CD1c-positive myeloid dendritic cell (primary cell): ENCODE data around the gene XRCC4.
A peak's percentile ranks its signal among the peaks of the same experiment; 100 is the strongest.
"Not testable (repeated sequence)": the region's sequence is repeated elsewhere in the genome, so short reads cannot be mapped to it uniquely, and the experiment has no call there.

Experiments used
- DNase-seq: peaks from one replicate; pipeline ENCODE4 v3.0.0-alpha.2; 2016; ENCODE audit errors: extremely low spot score

XRCC4 gene

GRCh38 chr5:83118471-83118870 is 41.1 kb downstream of the XRCC4 start:
- DNase-seq = no peak

DNA sequence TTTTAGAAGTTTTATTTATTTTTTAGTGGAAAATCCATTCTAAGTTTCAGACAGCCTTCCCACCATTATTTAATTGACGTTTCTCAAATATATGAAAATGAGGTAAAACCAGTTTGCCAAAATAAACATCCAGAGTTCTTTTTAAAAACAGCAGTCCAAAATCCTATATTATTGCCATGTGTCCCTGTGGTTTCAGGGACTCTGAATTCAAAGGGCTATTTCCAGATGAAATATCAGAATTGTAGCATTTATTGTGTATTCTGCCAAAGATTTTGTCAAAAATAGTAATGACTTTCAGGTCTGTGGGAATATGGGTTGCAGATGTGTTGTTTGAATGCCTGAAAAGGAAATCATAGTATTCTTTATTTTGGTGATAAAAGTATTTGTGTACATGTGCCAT is 41.6 kb downstream of the XRCC4 start:
- DNase-seq = no peak

GRCh38 chr5:83124593-83124992 is 47.2 kb downstream of the XRCC4 start:
- DNase-seq = no peak

DNA sequence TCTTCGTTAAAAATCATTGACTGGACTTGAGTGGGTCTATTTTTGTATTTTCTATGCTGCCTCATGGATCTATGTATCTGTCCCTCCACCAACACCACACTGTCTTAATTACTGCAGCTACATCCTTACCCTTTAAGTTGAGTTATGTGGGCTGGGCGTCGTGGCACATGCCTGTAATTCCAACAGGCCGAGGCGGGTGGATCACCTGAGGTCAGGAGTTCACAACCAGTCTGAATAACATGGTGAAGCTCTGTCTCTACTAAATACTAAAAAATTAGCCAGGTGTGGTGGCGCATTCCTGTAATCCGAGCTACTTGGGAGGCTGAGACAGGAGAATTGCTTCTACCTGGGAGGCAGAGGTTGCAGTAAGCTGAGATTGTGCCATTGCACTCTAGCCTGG is 48.2 kb downstream of the XRCC4 start:
- no peak for DNase-seq

DNA sequence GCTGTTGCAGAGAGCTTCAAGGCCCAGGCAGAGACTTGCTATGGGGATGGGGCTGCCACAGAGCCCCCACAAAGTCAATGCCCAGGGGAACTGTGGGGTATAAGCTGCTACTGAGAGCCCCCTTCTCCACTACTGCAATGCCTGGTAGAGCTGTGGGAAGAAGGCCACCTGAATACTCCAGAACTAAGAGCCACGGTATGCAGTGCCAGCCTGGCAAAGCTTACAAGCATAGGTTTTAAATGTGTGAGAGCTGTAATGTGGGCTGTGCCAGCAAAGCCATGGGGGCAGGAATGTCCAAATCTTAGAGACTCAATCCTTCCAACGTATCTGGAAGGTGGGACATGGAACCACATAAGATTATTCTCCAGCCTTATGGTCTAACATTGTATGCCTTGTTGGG is 49.2 kb downstream of the XRCC4 start:
- no peak for DNase-seq

DNA sequence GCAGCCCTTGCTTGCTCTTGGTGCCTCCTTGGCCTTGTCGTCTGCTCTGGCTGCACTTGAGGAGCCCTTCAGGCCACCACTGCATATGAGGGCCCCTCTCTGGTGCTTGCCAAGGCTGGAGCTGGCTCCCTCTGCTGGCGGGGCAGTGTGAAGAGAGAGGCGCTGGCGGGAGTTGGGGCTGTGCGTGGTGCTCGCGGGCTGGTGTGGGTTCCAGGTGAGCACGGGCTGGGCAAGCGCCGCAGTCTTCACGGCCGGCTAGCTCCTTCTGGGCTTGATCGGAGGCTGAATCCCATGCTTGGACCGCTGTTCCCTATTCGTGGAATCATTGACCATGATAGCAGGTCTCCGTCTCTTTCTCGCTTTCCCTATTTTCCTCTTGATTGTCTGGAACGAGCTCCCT is 56.5 kb downstream of the XRCC4 start:
- no peak for DNase-seq

DNA sequence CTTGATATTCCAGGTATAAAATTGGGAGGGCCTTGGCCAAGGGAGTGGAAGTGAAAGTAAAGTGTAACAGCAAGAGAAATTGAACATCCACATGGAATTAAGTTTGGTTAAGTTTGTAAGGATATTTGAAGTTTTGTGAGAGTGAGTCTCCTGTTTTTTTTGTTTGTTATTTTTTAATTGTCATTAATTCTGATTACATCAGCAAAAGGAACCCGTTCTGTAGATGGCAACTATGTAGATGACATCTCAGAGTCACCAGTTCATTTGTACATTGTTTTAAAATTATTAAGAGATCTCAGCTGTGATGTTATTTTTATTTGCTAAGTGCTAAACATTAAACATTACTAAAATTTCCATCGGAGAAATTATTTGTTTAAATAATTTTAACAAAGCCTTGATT is 65.2 kb downstream of the XRCC4 start:
- no peak for DNase-seq

- DNase-seq = no peak
Measured at GRCh38 chr5:83145241-83145640, 67.9 kb downstream of the XRCC4 start.

DNA sequence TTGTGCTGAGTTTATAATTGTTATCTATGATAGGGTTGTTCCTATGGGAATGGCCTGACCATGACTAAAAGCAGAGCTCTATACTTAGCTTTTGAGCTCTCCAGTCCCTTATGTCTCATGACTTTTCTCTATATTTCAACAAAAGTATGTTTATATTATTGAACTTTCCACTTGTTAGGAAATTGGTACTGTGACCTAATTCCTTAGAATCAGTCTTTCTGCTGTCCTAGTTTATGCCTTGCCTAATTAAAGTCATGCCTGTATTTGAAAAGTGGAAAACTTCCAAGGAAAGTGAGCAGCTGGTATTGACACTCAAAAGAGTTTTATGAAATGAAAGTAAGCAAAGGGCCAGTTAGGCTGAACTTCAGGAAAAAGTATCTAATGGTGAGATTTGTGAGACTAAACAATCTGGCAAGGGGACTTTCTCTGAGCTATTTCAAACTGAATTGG is 68.6 kb downstream of the XRCC4 start:
- no peak for DNase-seq

DNA sequence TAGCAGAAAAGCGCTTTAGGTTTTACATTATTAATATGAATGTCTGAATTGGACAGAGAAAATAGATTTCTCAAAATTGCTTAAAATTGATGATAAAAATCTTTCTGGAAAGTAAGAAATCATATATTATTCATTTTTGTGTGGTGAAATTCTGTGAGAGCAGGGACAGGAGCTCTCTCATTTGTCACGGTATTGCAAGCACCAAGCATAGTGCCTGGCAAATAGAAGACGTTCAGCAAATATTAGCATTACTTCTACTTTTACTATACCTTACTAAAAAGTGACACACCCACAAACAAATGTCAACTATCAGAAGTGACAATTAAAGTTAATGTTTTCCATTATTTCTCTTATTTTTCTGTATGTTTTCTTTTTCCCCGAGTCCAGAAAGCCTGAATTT is 69.1 kb downstream of the XRCC4 start:
- DNase-seq = no peak

- no peak for DNase-seq
Measured at GRCh38 chr5:83147593-83147992, 70.2 kb downstream of the XRCC4 start.

DNA sequence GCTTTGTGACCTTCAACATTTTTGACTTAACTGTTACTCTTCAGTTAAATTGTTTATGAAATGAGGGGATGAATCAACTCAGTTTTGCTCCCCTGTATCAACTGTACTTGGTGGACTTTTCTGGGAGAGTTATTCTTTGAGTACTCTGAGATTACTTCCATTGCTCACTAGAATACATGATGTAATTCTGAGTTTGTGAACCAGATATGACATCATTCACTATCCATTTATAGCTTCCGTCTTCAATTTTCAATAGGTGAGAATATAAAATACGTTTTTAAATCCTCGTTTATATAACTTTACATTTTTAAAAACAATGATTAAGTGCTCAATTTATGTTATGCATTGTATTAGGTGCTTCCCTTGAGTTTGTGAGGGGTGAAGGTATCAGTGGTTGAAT is 71.0 kb downstream of the XRCC4 start:
- no peak for DNase-seq

GRCh38 chr5:83149671-83150070 is 72.3 kb downstream of the XRCC4 start:
- no peak for DNase-seq

- no peak for DNase-seq
Measured at GRCh38 chr5:83151821-83152220, 74.5 kb downstream of the XRCC4 start.

GRCh38 chr5:83152996-83153395 is 75.6 kb downstream of the XRCC4 start:
- DNase-seq = not testable (repeated sequence)

- no peak for DNase-seq
Measured at GRCh38 chr5:83156001-83156400, 78.7 kb downstream of the XRCC4 start.

DNA sequence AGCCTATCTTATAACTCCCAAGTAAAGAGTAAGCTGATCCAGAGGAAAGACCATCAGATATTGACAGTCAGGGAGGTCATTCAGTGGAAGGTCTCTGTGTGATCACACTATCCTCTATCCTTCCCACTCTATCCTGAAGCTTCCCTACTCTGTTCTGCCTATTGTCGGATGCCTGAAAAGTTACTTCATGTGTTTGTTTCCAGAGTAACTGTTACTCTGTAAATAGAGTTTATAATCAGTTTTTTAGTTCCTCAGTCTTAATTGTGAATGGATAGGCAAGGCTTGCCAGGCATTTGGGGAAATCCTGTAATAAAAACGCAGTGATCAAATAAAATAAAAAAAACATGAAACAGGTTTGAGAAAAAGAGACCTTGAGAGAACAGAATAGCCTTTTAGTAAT is 79.8 kb downstream of the XRCC4 start:
- DNase-seq = no peak

DNA sequence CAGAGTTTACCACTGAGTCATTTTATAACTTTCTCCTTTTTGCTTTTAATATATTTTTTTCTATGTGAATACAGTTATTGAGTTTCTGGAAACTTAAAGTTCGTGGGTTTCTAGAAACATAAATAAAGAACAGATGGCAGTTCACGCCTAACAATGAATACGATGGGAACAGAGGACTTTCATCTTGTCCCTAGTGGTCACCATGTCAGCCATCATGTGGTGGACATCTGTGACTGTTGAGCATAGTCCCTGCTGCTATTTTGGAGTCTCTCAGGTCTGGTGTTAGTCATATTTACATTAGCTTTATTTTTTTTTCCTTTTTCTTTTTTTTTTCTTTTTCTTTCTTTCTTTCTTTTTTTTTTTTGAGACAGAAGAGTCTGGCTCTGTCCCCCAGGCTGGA is 85.3 kb downstream of the XRCC4 start:
- DNase-seq = no peak

DNA sequence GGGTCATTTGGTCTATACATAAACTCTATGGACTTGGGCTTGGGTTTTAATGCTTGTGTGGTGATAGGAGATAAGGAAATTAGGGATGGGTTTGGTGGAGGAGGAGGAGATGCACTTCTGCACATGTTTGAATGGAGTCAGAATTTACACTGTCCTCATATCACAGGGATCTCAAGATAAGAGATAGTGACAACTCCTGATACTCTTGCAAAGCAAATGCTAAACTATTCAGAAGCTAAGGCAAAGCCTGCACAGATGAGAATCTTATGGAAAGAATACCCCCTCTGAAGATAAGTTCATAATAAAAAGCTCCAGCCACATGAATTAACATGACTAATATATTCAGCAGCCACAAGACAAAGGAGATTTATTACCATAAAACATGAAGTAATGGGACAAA is 90.2 kb downstream of the XRCC4 start:
- no peak for DNase-seq

- no peak for DNase-seq
Measured at GRCh38 chr5:83169571-83170337, 92.4 kb downstream of the XRCC4 start.

DNA sequence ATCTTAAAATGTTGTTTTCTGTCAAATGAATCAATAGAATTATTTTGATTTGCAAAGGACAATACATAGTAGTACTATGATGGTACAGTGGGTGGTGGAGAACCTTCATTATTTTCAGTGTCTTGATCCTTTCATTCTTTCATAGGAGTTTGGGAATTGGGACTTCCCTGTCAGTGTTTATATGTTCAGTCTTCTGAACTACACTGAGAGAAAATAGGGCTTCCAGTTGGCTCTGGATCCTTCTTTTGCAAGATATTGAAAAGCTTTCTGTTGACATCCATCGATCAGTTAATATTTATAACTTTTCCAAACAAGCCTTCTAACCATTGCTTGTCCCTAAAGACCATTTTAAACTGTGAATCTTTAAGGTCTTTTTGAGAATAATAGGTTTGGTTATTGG is 94.7 kb downstream of the XRCC4 start:
- DNase-seq = no peak

DNA sequence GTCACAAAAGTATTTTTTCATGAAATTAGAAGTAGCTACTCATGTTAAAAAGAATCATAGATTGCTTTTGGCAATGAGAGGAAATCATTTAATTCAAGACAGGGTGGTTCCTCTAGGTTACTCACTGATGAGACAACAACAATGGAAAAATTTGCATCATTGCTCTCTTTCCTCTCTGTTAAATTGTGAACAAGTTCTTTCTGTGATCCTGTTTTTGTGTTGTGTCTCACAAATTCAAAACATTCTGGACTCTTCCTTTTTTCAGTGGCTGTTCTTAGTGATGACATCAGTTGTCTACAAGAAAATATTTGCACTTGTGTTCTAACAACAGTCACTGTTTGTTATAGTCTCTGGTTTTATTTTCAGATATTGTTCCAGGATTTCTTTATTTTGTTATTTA is 95.3 kb downstream of the XRCC4 start:
- peak; percentile 8 for DNase-seq

DNA sequence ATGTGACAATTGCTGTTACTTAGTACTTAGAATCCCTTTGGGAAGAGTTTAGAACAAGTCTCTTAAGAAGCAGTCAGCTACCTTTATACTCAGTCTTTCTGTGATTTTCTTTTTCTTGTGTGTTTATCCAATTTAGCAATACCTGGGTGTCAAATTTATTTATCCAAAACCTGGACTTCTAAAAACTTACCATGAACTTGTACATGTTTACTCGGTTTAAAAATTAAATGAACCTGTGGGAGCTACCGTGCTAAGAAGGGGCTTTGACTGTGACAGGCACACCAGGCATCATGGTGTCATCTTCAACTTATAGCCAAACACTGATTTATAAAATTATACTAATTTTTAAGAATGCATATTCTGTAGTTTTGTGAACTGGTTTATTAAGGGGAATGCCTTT is 96.5 kb downstream of the XRCC4 start:
- no peak for DNase-seq

- no peak for DNase-seq
Measured at GRCh38 chr5:83177803-83178202, 100.5 kb downstream of the XRCC4 start.
